Stomach (tissue), 4 donors: Measurements from ENCODE around the gene RPP25L.

ENCODE experiments used
- EP300 ChIP-seq: sonication (generic); formaldehyde crosslinking; IDR thresholded peaks from one replicate; pipeline ENCODE4 v1.6.1; 2017; ENCODE audit warnings: antibody characterized with exemption
- POLR2A ChIP-seq, 4 donors: fragments of 450-650 bp; IDR thresholded peaks; one replicate each; pipeline ENCODE4 v1.6.1; 2016; ENCODE audit warnings: antibody characterized with exemption in 4 of 4, control low read depth in 2 of 4, mild to moderate bottlenecking in 1 of 4, moderate library complexity in 1 of 4
- POLR2AphosphoS5 ChIP-seq, 3 donors: sonication (generic); formaldehyde crosslinking; IDR thresholded peaks; one replicate each; pipeline ENCODE4 v1.6.1; 2016; ENCODE audit warnings: antibody characterized with exemption in 3 of 3
- TF ChIP-seq, protein P1 (sequence below), 7 experiments: fragments of 450-650 bp in 4 of 7; fragments of 200-600 bp in 3 of 7; sonication (generic) in 3 of 7; IDR thresholded peaks; one replicate each; pipeline ENCODE4 v1.5.1; 2016 to 2019; ENCODE audit warnings: antibody characterized with exemption in 7 of 7, control low read depth in 2 of 7, mild to moderate bottlenecking in 1 of 7

DNA sequence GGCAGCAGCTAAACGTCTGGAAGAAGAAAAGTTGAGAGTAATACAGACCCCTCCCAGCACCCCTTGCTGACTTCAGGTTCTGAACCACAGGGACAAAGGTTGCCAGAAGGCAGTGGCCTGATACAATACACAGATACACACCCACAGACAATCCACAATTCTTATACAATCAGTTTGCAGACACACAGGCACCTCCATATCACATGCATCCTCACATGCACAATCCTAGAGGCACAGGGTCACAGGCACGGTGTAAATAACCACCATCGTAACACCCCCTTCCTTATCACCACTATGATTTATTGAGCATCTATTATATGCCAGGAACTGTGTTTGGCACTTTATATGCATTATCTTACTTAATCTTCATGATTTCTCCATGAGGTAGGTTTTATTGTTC is 30.6 kb downstream of the RPP25L start:
- TF ChIP-seq, protein P1, sequence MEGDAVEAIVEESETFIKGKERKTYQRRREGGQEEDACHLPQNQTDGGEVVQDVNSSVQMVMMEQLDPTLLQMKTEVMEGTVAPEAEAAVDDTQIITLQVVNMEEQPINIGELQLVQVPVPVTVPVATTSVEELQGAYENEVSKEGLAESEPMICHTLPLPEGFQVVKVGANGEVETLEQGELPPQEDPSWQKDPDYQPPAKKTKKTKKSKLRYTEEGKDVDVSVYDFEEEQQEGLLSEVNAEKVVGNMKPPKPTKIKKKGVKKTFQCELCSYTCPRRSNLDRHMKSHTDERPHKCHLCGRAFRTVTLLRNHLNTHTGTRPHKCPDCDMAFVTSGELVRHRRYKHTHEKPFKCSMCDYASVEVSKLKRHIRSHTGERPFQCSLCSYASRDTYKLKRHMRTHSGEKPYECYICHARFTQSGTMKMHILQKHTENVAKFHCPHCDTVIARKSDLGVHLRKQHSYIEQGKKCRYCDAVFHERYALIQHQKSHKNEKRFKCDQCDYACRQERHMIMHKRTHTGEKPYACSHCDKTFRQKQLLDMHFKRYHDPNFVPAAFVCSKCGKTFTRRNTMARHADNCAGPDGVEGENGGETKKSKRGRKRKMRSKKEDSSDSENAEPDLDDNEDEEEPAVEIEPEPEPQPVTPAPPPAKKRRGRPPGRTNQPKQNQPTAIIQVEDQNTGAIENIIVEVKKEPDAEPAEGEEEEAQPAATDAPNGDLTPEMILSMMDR (IDR thresholded peaks at IDR 0.05): no peak
- TF ChIP-seq EP300 (no peak), POLR2A (IDR thresholded peaks at IDR 0.05) (no peak), POLR2AphosphoS5 (IDR thresholded peaks at IDR 0.05) (no peak)
